ENCODE measurements around the gene TMEM229A. TPM values are rescaled to one million over a fixed set of nuclear protein-coding genes. Genes with fewer than 3 reads are reported as not detected.
"Not testable (repeated sequence)": the region's sequence is repeated elsewhere in the genome, so short reads cannot be mapped to it uniquely, and the experiment has no call there.

The TMEM229A gene
- total and polyA plus RNA-seq, 2 donors (not counting 3 experiments of a cell fraction or from before 2014, with no cell fraction given), result not detected

- no peaks in the 10 kb centered on the region for H3K79me2 ChIP-seq (ENCODE audit: control insufficient read depth, insufficient read depth, low read length)
- no peaks in the 10 kb centered on the region for H4K20me1 ChIP-seq (replicated peaks; ENCODE audit: control insufficient read depth, extremely low read depth, insufficient read depth, low read length)
- no peaks in the 10 kb centered on the region for H3K36me3 ChIP-seq (ENCODE audit: control insufficient read depth in 2 of 2, extremely low read depth in 1 of 2, insufficient read depth in 2 of 2, low read length in 2 of 2)
- H3K27me3 ChIP-seq (ENCODE audit: control insufficient read depth in 2 of 2, insufficient read depth in 2 of 2, low read length in 2 of 2), result no peaks in the 10 kb centered on the region
- dilution Hi-C loops (cut with MboI; ENCODE audit: extremely low pct_ligation_motif_present, low sequenced_read_pairs), result no loop called here
- no peak overlapping the region for H2AFZ ChIP-seq (ENCODE audit: low read depth, low read length)
- no peaks in the 10 kb centered on the region for H3K9me3 ChIP-seq (replicated peaks; ENCODE audit: control insufficient read depth, insufficient read depth, low read length)
- no peaks in the 10 kb centered on the region for H3K9me1 ChIP-seq (replicated peaks; ENCODE audit: control insufficient read depth, extremely low read depth, insufficient read depth, low read length)
- BruUV-seq (replicated peaks), result no TSS peak
- ChIA-PET CTCF (interaction anchor here (1.2 kb wide), 1 partner anchor 9 kb away, joined by 3 read pairs; no protein-coding TSS in a partner anchor), POLR2A (no interaction called here)
- intact Hi-C loops (cut with micrococcal nuclease), result no loop called here
- H3K4me1 ChIP-seq (ENCODE audit: control insufficient read depth, extremely low read depth, insufficient read depth, low read length), result no peaks in the 10 kb centered on the region
- no peak for FAIRE-seq
- H3K9ac ChIP-seq (replicated peaks; ENCODE audit: extremely low read depth, insufficient read depth, low read length), result no peak overlapping the region
- no peak overlapping the region for H3K4me3 ChIP-seq (replicated peaks in 1 of 3; ENCODE audit: insufficient read depth in 1 of 3, low read depth in 1 of 3, low read length in 3 of 3)
- no peak overlapping the region for H3K4me2 ChIP-seq (ENCODE audit: insufficient read depth, low read length)
- no peak overlapping the region for H3K27ac ChIP-seq (ENCODE audit: insufficient read depth, low read depth, low read length)
- TF ChIP-seq MYC (IDR thresholded peaks at IDR 0.05; ENCODE audit: low read depth, low read length) (no peak), JUN (IDR thresholded peaks at IDR 0.05; ENCODE audit: borderline replicate concordance, insufficient read depth, insufficient read length, low read depth) (no peak), CTCF (IDR thresholded peaks at IDR 0.05; ENCODE audit: extremely low read depth in 1 of 2, insufficient read depth in 1 of 2, low read depth in 1 of 2, low read length in 2 of 2) (no peak), EZH2 (IDR thresholded peaks at IDR 0.05; ENCODE audit: borderline replicate concordance, low read depth, low read length, severe bottlenecking) (no peak), MAX (IDR thresholded peaks at IDR 0.05; ENCODE audit: insufficient read depth, insufficient read length) (no peak)
- DNase-seq (ENCODE audit: low read depth, low spot score), result no peak
Observed at GRCh38 chr7:124009321-124009720, 23.5 kb downstream of the TMEM229A start.

- H2AFZ ChIP-seq (ENCODE audit: low read depth, low read length); H3K9me1 ChIP-seq (replicated peaks; ENCODE audit: control insufficient read depth, extremely low read depth, insufficient read depth, low read length); H3K79me2 ChIP-seq (ENCODE audit: control insufficient read depth, insufficient read depth, low read length); H3K4me1 ChIP-seq (ENCODE audit: control insufficient read depth, extremely low read depth, insufficient read depth, low read length); BruUV-seq (replicated peaks); FAIRE-seq; H3K36me3 ChIP-seq (ENCODE audit: control insufficient read depth in 2 of 2, extremely low read depth in 1 of 2, insufficient read depth in 2 of 2, low read length in 2 of 2); DNase-seq (ENCODE audit: low read depth, low spot score); H3K4me2 ChIP-seq (ENCODE audit: insufficient read depth, low read length); H3K4me3 ChIP-seq (replicated peaks in 1 of 3; ENCODE audit: insufficient read depth in 1 of 3, low read depth in 1 of 3, low read length in 3 of 3); intact Hi-C loops (cut with micrococcal nuclease); H3K9ac ChIP-seq (replicated peaks; ENCODE audit: extremely low read depth, insufficient read depth, low read length); H4K20me1 ChIP-seq (replicated peaks; ENCODE audit: control insufficient read depth, extremely low read depth, insufficient read depth, low read length); POLR2A ChIA-PET; H3K9me3 ChIP-seq (replicated peaks; ENCODE audit: control insufficient read depth, insufficient read depth, low read length); H3K27ac ChIP-seq (ENCODE audit: insufficient read depth, low read depth, low read length); dilution Hi-C loops (cut with MboI; ENCODE audit: extremely low pct_ligation_motif_present, low sequenced_read_pairs); H3K27me3 ChIP-seq (ENCODE audit: control insufficient read depth in 2 of 2, insufficient read depth in 2 of 2, low read length in 2 of 2): not testable (repeated sequence)
- CTCF ChIA-PET, result interaction anchor here (1.2 kb wide), 1 partner anchor 16 kb away, joined by 3 read pairs; no protein-coding TSS in a partner anchor
Observed at GRCh38 chr7:124008296-124008695, 24.6 kb downstream of the TMEM229A start.
